Caco-2 (cell line): Measurements from ENCODE around the gene RALGPS1. TPM values are rescaled to one million over a fixed set of nuclear protein-coding genes. Genes with fewer than 3 reads are reported as not detected.

Experiments used
- BruUV-seq: library from RNA; stranded (reverse); fragments of 400-500 nt; replicated peaks from 2 replicates; lab custom pipeline; 2021; lab: Mats Ljungman, UMichigan
- CTCF ChIA-PET: fragments of 300-600 bp; sonication (Branson Sonifier 250); formaldehyde crosslinking; loops from one replicate; lab custom pipeline; 2022; ENCODE audit warnings: antibody characterized with exemption; lab: Charles Lee
- POLR2A ChIA-PET: fragments of 300-600 bp; sonication (Branson Sonifier 250); formaldehyde crosslinking; loops from one replicate; lab custom pipeline; 2022; ENCODE audit warnings: antibody characterized with exemption; lab: Charles Lee
- DNase-seq, 2 experiments: peaks; one replicate each; pipeline versions ENCODE4 v3.0.0 to v3.0.0-alpha.2; 2020 to 2022
- H3K27me3 ChIP-seq: replicated peaks from 2 replicates; pipeline ENCODE4 v1.6.0; 2011; ENCODE audit warnings: low read length; ENCODE audit not compliant: control insufficient read depth, insufficient read depth
- H3K36me3 ChIP-seq: 2 replicates; pipeline ENCODE4 v1.5.1; 2011; ENCODE audit warnings: low read length; ENCODE audit not compliant: control insufficient read depth, insufficient read depth
- H3K4me1 ChIP-seq: fragments of 250-450 bp; sonication (Bioruptor Pico); 2 replicates; pipeline ENCODE4 v1.5.1; 2020; ENCODE audit warnings: mild to moderate bottlenecking
- H3K4me3 ChIP-seq: 2 replicates; pipeline ENCODE4 v1.5.1; 2011; ENCODE audit warnings: low read depth, mild to moderate bottlenecking, control low read depth, low read length
- H3K9me3 ChIP-seq: fragments of 250-450 bp; sonication (Bioruptor Pico); 2 replicates; pipeline ENCODE4 v1.5.1; 2020; ENCODE audit warnings: mild to moderate bottlenecking, moderate library complexity
- H3K27ac Mint-ChIP-seq: one replicate; pipeline ENCODE4 v1.8.0; 2022; ENCODE audit warnings: mixed read lengths; ENCODE audit not compliant: unreplicated experiment
- H3K27me3 Mint-ChIP-seq: one replicate; pipeline ENCODE4 v1.8.0; 2022; ENCODE audit warnings: mixed read lengths; ENCODE audit not compliant: insufficient read depth, unreplicated experiment
- H3K36me3 Mint-ChIP-seq: one replicate; pipeline ENCODE4 v1.8.0; 2022; ENCODE audit warnings: mild to moderate bottlenecking, mixed read lengths; ENCODE audit not compliant: insufficient read depth, unreplicated experiment
- H3K4me1 Mint-ChIP-seq: one replicate; pipeline ENCODE4 v1.8.0; 2022; ENCODE audit warnings: low read depth, mixed read lengths; ENCODE audit not compliant: unreplicated experiment
- H3K4me3 Mint-ChIP-seq: one replicate; pipeline ENCODE4 v1.8.0; 2022; ENCODE audit warnings: mild to moderate bottlenecking, moderate library complexity, mixed read lengths; ENCODE audit not compliant: unreplicated experiment
- H3K9me3 Mint-ChIP-seq: one replicate; pipeline ENCODE4 v1.8.0; 2022; ENCODE audit warnings: mixed read lengths; ENCODE audit not compliant: unreplicated experiment
- CTCF ChIP-seq, 2 experiments: fragments of 200-600 bp in 1 of 2; IDR thresholded peaks; 1 replicate in 1 of 2; 2 replicates in 1 of 2; pipeline versions ENCODE4 v1.5.1 to v1.8.0; 2011 to 2022; ENCODE audit warnings: antibody characterized with exemption in 1 of 2, control low read depth in 1 of 2, inconsistent platforms in 1 of 2, low read depth in 1 of 2, low read length in 1 of 2, mild to moderate bottlenecking in 1 of 2, moderate library complexity in 1 of 2; ENCODE audit not compliant: insufficient read depth in 1 of 2, severe bottlenecking in 1 of 2, unreplicated experiment in 1 of 2
- intact Hi-C: fragments of 100-400 bp; cut with micrococcal nuclease; formaldehyde crosslinking; loops from one replicate; pipeline ENCODE4 v1.10.0; 2022; ENCODE audit not compliant: unreplicated experiment
- total RNA-seq: library from RNA; stranded (reverse); gene quantifications from 2 replicates; pipeline ENCODE4 v1.2.3, GENCODE V29; 2022

Gene RALGPS1
- total RNA-seq, 1 experiment from 2014 or later: 41.5 TPM

GRCh38 chr9:126956917-126957686 lies 42.5 kb downstream of the RALGPS1 start:
- H3K4me1 Mint-ChIP-seq: peaks cover 30% of the 10 kb centered on the region
- TF ChIP-seq CTCF (IDR thresholded peaks at IDR 0.05; ENCODE audit: insufficient read depth in 1 of 2, low read depth in 1 of 2, low read length in 1 of 2, severe bottlenecking in 1 of 2, unreplicated experiment in 1 of 2): no peak
- Histone ChIP-seq H3K27me3 (no peaks in the 10 kb centered on the region), H3K4me3 (no peak overlapping the region), H3K4me1 (peaks cover 27% of the 10 kb centered on the region), H3K9me3 (no peaks in the 10 kb centered on the region), H3K36me3 (peaks cover 1% of the 10 kb centered on the region)
- H3K9me3 Mint-ChIP-seq: no peaks in the 10 kb centered on the region
- no peak for DNase-seq
- no peaks in the 10 kb centered on the region for H3K27me3 Mint-ChIP-seq
- intact Hi-C loops: no loop called here
- no peak overlapping the region for H3K4me3 Mint-ChIP-seq
- POLR2A ChIA-PET: no interaction called here
- no TSS peak for BruUV-seq
- peak overlapping the region; percentile 64 for H3K27ac Mint-ChIP-seq
- peaks cover 4% of the 10 kb centered on the region for H3K36me3 Mint-ChIP-seq
- CTCF ChIA-PET: interaction anchor here (0.7 kb wide), 3 partner anchors 16 to 213 kb away, joined by 3 to 6 read pairs (median 3); no protein-coding TSS in a partner anchor

GRCh38 chr9:126957687-126958053 lies 43.1 kb downstream of the RALGPS1 start:
- no peaks in the 10 kb centered on the region for H3K27me3 ChIP-seq
- no TSS peak for BruUV-seq
- CTCF ChIA-PET: interaction anchor here (0.7 kb wide), 1 partner anchor 17 kb away, joined by 6 read pairs; no protein-coding TSS in a partner anchor
- Mint-ChIP-seq H3K4me3 (no peak overlapping the region), H3K27ac (no peak overlapping the region), H3K27me3 (no peaks in the 10 kb centered on the region), H3K9me3 (no peaks in the 10 kb centered on the region), H3K4me1 (peaks cover 30% of the 10 kb centered on the region), H3K36me3 (peaks cover 4% of the 10 kb centered on the region)
- POLR2A ChIA-PET: no interaction called here
- H3K4me3 ChIP-seq: no peak overlapping the region
- intact Hi-C loops: loop anchor here (2.0 kb wide), 1 partner anchor 17 kb away; no protein-coding TSS in a partner anchor
- H3K9me3 ChIP-seq: no peaks in the 10 kb centered on the region
- H3K36me3 ChIP-seq: peaks cover 1% of the 10 kb centered on the region
- H3K4me1 ChIP-seq: peaks cover 27% of the 10 kb centered on the region
- TF ChIP-seq CTCF (IDR thresholded peaks at IDR 0.05; ENCODE audit: insufficient read depth in 1 of 2, low read depth in 1 of 2, low read length in 1 of 2, severe bottlenecking in 1 of 2, unreplicated experiment in 1 of 2): no peak
- DNase-seq: no peak

- H3K27me3 ChIP-seq: no peaks in the 10 kb centered on the region
- DNase-seq: no peak
Observed at GRCh38 chr9:126959336-126959735, 44.8 kb downstream of the RALGPS1 start.

More at GRCh38 chr9:126959336-126959735, 44.8 kb downstream of the RALGPS1 start:
- TF ChIP-seq CTCF (IDR thresholded peaks at IDR 0.05; ENCODE audit: insufficient read depth in 1 of 2, low read depth in 1 of 2, low read length in 1 of 2, severe bottlenecking in 1 of 2, unreplicated experiment in 1 of 2): no peak
- Mint-ChIP-seq H3K4me3 (peak overlapping the region; percentile 23), H3K4me1 (peaks cover 30% of the 10 kb centered on the region), H3K27me3 (no peaks in the 10 kb centered on the region), H3K36me3 (peaks cover 4% of the 10 kb centered on the region), H3K27ac (peak overlapping the region; percentile 83), H3K9me3 (no peaks in the 10 kb centered on the region)
- Histone ChIP-seq H3K9me3 (no peaks in the 10 kb centered on the region), H3K4me3 (no peak overlapping the region), H3K4me1 (peaks cover 27% of the 10 kb centered on the region), H3K36me3 (peaks cover 1% of the 10 kb centered on the region)
- no TSS peak for BruUV-seq
- ChIA-PET CTCF (interaction anchor here (0.7 to 1.2 kb wide), 4 partner anchors 20 to 465 kb away, joined by 3 to 4 read pairs (median 3); partner anchors contain the start of gene ZNF79), POLR2A (no interaction called here)
- intact Hi-C loops: loop anchor here (2.0 kb wide), 1 partner anchor 19 kb away; no protein-coding TSS in a partner anchor
